VCaP (cell line): ENCODE measurements around the gene CSRNP2.

Experiments
- H3K27ac ChIP-seq: fragments of 450-650 bp; 2 replicates; pipeline ENCODE4 v1.5.1; 2017
- CTCF ChIP-seq: fragments of 450-650 bp; conservative IDR thresholded peaks from 2 replicates; pipeline ENCODE4 v1.5.1; 2017; ENCODE audit warnings: mild to moderate bottlenecking, moderate library complexity

CSRNP2 gene

GRCh38 chr12:51083126-51083833, at the start of gene CSRNP2:
CSRNP2 (minus strand) TSS chr12:51083596; CDS start chr12:51076561, 7,035 bp downstream.
- no peak; the same call in 1 of the 2 replicates for TF ChIP-seq CTCF
- H3K27ac ChIP-seq: peak within 1 kb of the TSS; percentile 91

- TF ChIP-seq CTCF: no peak
Measured at GRCh38 chr12:51132693-51133092, 49.3 kb upstream of the CSRNP2 start.

GRCh38 chr12:51131745-51132521, 48.5 kb upstream of the CSRNP2 start:
- TF ChIP-seq CTCF: no peak
- no peak overlapping the region for H3K27ac ChIP-seq

More at GRCh38 chr12:51132693-51133092, 49.3 kb upstream of the CSRNP2 start:
- H3K27ac ChIP-seq: peak overlapping the region; percentile 19

GRCh38 chr12:51128919-51129318, 45.5 kb upstream of the CSRNP2 start:
- no peak for TF ChIP-seq CTCF
- no peak overlapping the region for H3K27ac ChIP-seq

GRCh38 chr12:51127050-51127729, 43.8 kb upstream of the CSRNP2 start:
- no peak overlapping the region for H3K27ac ChIP-seq

GRCh38 chr12:51126297-51126696, 42.9 kb upstream of the CSRNP2 start:
- H3K27ac ChIP-seq: no peak overlapping the region
- no peak for TF ChIP-seq CTCF

More at GRCh38 chr12:51127050-51127729, 43.8 kb upstream of the CSRNP2 start:
- no peak for TF ChIP-seq CTCF

GRCh38 chr12:51124504-51124903, 41.1 kb upstream of the CSRNP2 start:
- no peak overlapping the region for H3K27ac ChIP-seq
- no peak for TF ChIP-seq CTCF
